IMR-90 (cell line): ENCODE measurements around the gene IFRD2. TPM values are rescaled to one million over a fixed set of nuclear protein-coding genes. Genes with fewer than 3 reads are reported as not detected.

Experiments
- ATAC-seq: fragments of 200-7000 bp; cut with Tn5 transposase; 2 replicates; pipeline ENCODE4 v1.9.1; 2020; ENCODE audit warnings: low read depth, mild to moderate bottlenecking, moderate library complexity
- BruUV-seq: library from RNA; stranded (reverse); fragments of 400-500 nt; replicated peaks from 2 replicates; lab custom pipeline; 2021; lab: Mats Ljungman, UMichigan
- CTCF ChIA-PET: fragments of 300-600 bp; formaldehyde crosslinking; extraction: SDS; loops from one replicate; lab custom pipeline; 2021; ENCODE audit warnings: antibody characterized with exemption; lab: Yijun Ruan, JAX
- POLR2A ChIA-PET: fragments of 300-600 bp; sonication (Branson Sonifier 250); formaldehyde crosslinking; loops from one replicate; lab custom pipeline; 2022; ENCODE audit warnings: antibody characterized with exemption; ENCODE audit not compliant: unreplicated experiment; lab: Charles Lee
- DNase-seq: peaks from one replicate; pipeline ENCODE4 v3.0.0; 2013
- H2AFZ ChIP-seq: replicated peaks from 2 replicates; pipeline ENCODE3; 2013; ENCODE audit warnings: low read length, mild to moderate bottlenecking; ENCODE audit not compliant: poor library complexity
- H2AK5ac ChIP-seq: 2 replicates; pipeline ENCODE4 v1.6.1; 2013; ENCODE audit warnings: low read depth, low read length, inconsistent platforms
- H2AK9ac ChIP-seq: replicated peaks from 2 replicates; pipeline ENCODE3; 2013; ENCODE audit warnings: mild to moderate bottlenecking, low read depth, low read length, moderate library complexity; ENCODE audit not compliant: poor library complexity
- H2BK120ac ChIP-seq: 2 replicates; pipeline ENCODE4 v1.6.1; 2013; ENCODE audit warnings: low read depth, low read length, inconsistent platforms
- H2BK15ac ChIP-seq: 3 replicates; pipeline ENCODE4 v1.6.1; 2013; ENCODE audit warnings: low read depth, low read length, inconsistent platforms
- H2BK20ac ChIP-seq: 2 replicates; pipeline ENCODE4 v1.6.1; 2013; ENCODE audit warnings: low read depth, mild to moderate bottlenecking, inconsistent platforms, low read length, moderate library complexity
- H2BK5ac ChIP-seq: 2 replicates; pipeline ENCODE4 v1.6.1; 2013; ENCODE audit warnings: mild to moderate bottlenecking, low read depth, low read length, inconsistent platforms; ENCODE audit not compliant: poor library complexity, severe bottlenecking
- H3K14ac ChIP-seq: replicated peaks from 2 replicates; pipeline ENCODE4 v1.6.1; 2013; ENCODE audit warnings: low read depth, low read length, inconsistent platforms
- H3K18ac ChIP-seq: 2 replicates; pipeline ENCODE4 v1.6.1; 2013; ENCODE audit warnings: low read depth, low read length, control low read depth
- H3K23ac ChIP-seq: 2 replicates; pipeline ENCODE4 v1.6.1; 2013; ENCODE audit warnings: low read depth, low read length, inconsistent platforms
- H3K27ac ChIP-seq: 2 replicates; pipeline ENCODE4 v1.5.1; 2013; ENCODE audit warnings: mild to moderate bottlenecking, control low read depth, low read length; ENCODE audit not compliant: insufficient read depth
- H3K27me3 ChIP-seq: 2 replicates; pipeline ENCODE4 v1.6.1; 2013; ENCODE audit warnings: low read length; ENCODE audit not compliant: control insufficient read depth, insufficient read depth
- H3K36me3 ChIP-seq: 2 replicates; pipeline ENCODE4 v1.6.1; 2013; ENCODE audit warnings: low read length, mixed read lengths; ENCODE audit not compliant: control insufficient read depth, insufficient read depth
- H3K4ac ChIP-seq: 2 replicates; pipeline ENCODE4 v1.6.1; 2013; ENCODE audit warnings: low read depth, low read length, inconsistent platforms
- H3K4me1 ChIP-seq: 2 replicates; pipeline ENCODE4 v1.6.1; 2013; ENCODE audit warnings: low read length, mixed read lengths; ENCODE audit not compliant: control insufficient read depth, insufficient read depth
- H3K4me2 ChIP-seq: 2 replicates; pipeline ENCODE4 v1.6.1; 2013; ENCODE audit warnings: low read depth, mild to moderate bottlenecking, control low read depth, low read length, moderate library complexity
- H3K4me3 ChIP-seq: 2 replicates; pipeline ENCODE4 v1.5.1; 2013; ENCODE audit warnings: low read depth, mild to moderate bottlenecking, control low read depth, low read length, moderate library complexity; ENCODE audit not compliant: insufficient read depth
- H3K56ac ChIP-seq: 2 replicates; pipeline ENCODE4 v1.6.1; 2013; ENCODE audit warnings: low read length, inconsistent platforms; ENCODE audit not compliant: insufficient read depth; ENCODE audit errors: extremely low read depth
- H3K79me1 ChIP-seq, 2 experiments: 2 replicates each; pipeline ENCODE4 v1.6.1; 2013; ENCODE audit warnings: low read length in 2 of 2, inconsistent platforms in 1 of 2, low read depth in 1 of 2
- H3K9ac ChIP-seq: 2 replicates; pipeline ENCODE4 v1.6.1; 2013; ENCODE audit warnings: low read depth, low read length, control low read depth
- H3K9me1 ChIP-seq: 2 replicates; pipeline ENCODE4 v1.6.1; 2013; ENCODE audit warnings: low read length, inconsistent platforms; ENCODE audit not compliant: insufficient read depth
- H3K9me3 ChIP-seq: 2 replicates; pipeline ENCODE4 v1.6.1; 2013; ENCODE audit warnings: low read length; ENCODE audit not compliant: control insufficient read depth, insufficient read depth
- H4K20me1 ChIP-seq: 2 replicates; pipeline ENCODE4 v1.6.1; 2013; ENCODE audit warnings: low read length, inconsistent platforms; ENCODE audit not compliant: insufficient read depth
- H4K5ac ChIP-seq: 2 replicates; pipeline ENCODE4 v1.6.1; 2013; ENCODE audit warnings: mild to moderate bottlenecking, low read depth, low read length, control low read depth
- H4K8ac ChIP-seq, 2 experiments: 2 replicates each; pipeline ENCODE4 v1.6.1; 2013; ENCODE audit warnings: low read depth in 2 of 2, low read length in 2 of 2, control low read depth in 1 of 2, inconsistent platforms in 1 of 2
- H4K91ac ChIP-seq: 2 replicates; pipeline ENCODE4 v1.6.1; 2013; ENCODE audit warnings: low read depth, low read length, inconsistent platforms; ENCODE audit not compliant: insufficient read depth
- FOS ChIP-seq: fragments of 150-350 bp; IDR thresholded peaks from 2 replicates; pipeline ENCODE4 v1.6.1; 2016; ENCODE audit warnings: low read depth, low read length
- MAFK ChIP-seq: IDR thresholded peaks from 2 replicates; pipeline ENCODE4 v1.6.1; 2012; ENCODE audit warnings: low read depth, low read length, improper control_type of control experiment
- WGBS, 2 experiments: methylation state at CpG; one replicate each; pipeline versions ENCODE4 v1.1.5 to v1.1.7; 2013; ENCODE audit warnings: missing lambda C conversion rate in 2 of 2; ENCODE audit not compliant: insufficient read length in 1 of 2; ENCODE audit errors: extremely low coverage in 2 of 2; 5-methylcytosine and 5-hydroxymethylcytosine counted together
- dilution Hi-C: fragments of 300-500 bp; cut with HindIII; formaldehyde crosslinking; loops from one replicate; pipeline ENCODE4 v1.14.3; 2018; ENCODE audit warnings: low sequenced_read_pairs; ENCODE audit not compliant: unreplicated experiment
- in situ Hi-C: fragments of 300-500 bp; cut with MboI; formaldehyde crosslinking; loops from 3 replicates; pipeline ENCODE4 v1.14.3; 2019; ENCODE audit warnings: low sequenced_read_pairs, inconsistent platforms, mixed read lengths
- intact Hi-C: fragments of 100-400 bp; cut with micrococcal nuclease; formaldehyde crosslinking; loops from 2 replicates; pipeline ENCODE4 v1.10.0; 2022
- polyA plus RNA-seq, 3 experiments: library from polyadenylated mRNA; depleted of rRNA; stranded (reverse); fragments of >200 nt; gene quantifications; 2 replicates each; pipeline ENCODE4 v1.2.3, GENCODE V29; 2012; ENCODE audit warnings: low replicate concordance in 1 of 3
- total RNA-seq: library from RNA; depleted of rRNA; stranded (reverse); fragments of >200 nt; gene quantifications from 2 replicates; pipeline ENCODE4 v1.2.3, GENCODE V29; 2012
- TF ChIP-seq, protein P1 (sequence below): fragments of 150-350 bp; IDR thresholded peaks from 2 replicates; pipeline ENCODE4 v1.6.1; 2017; ENCODE audit warnings: mild to moderate bottlenecking, antibody characterized with exemption, low read length, low read depth
- TF ChIP-seq, protein P2 (sequence below): conservative IDR thresholded peaks from 2 replicates; pipeline ENCODE4 v1.5.1; 2012; ENCODE audit warnings: mild to moderate bottlenecking, low read depth, low read length, improper control_type of control experiment

The IFRD2 gene
- total and polyA plus RNA-seq, 2 of the 4 experiments (the other 2 are of a cell fraction): 52.7 to 79.1 TPM

DNA sequence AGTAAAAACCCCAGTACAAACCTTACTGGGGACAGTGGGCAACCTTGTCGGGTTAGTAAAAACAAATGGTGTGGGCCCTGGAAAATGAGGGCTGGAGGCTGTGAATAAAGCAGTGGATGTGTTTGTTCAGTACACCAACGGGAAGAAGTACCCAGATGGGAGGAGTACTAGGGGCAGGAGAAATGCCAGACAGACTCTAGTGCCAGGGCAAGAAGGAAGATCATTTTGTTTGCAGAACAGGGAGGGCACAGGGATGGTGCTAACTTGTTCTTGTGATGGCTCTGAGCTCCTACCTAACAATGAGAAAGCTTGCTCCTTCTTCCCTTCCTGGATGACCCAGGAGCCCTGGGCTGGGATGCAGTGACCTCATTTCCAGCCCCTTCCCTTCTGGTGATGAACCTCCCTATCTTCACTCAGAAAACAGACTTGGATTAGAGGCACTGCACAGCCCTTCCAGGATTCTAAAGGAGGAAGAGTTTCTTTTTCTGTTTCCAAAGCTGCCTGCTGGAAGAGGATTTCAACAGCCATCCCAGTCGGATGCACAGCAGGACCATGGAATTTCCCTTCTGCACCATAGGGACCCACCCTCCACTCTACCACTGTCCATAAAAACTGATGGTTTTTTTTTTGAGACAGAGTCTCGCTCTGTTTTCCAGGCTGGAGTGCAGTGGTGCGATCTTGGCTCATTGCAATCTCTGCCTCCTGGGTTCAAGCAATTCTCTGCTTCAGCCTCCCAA is 42.3 kb upstream of the IFRD2 start:
- Histone ChIP-seq H2BK15ac (no peak overlapping the region), H4K20me1 (peaks cover 51% of the 10 kb centered on the region), H3K4me1 (peaks cover 19% of the 10 kb centered on the region), H3K4me2 (peak overlapping the region; percentile 48), H2AK9ac (no peak overlapping the region), H4K8ac (peak overlapping the region in 1 of 2 experiments; percentile 15; a peak in 1 of 4 replicates), H3K27me3 (no peaks in the 10 kb centered on the region), H3K18ac (no peak overlapping the region), H2BK5ac (no peak overlapping the region), H3K23ac (peak overlapping the region; percentile 86), H2AK5ac (no peak overlapping the region), H3K14ac (0 out of 2 replicates have a peak overlapping the region, but pooled peaks have one; percentile 14), H2AFZ (no peak overlapping the region), H3K4me3 (no peak overlapping the region), H3K79me1 (peaks cover 39 to 68% of the 10 kb centered on the region in 2 experiments), H3K56ac (no peak overlapping the region), H3K36me3 (peaks cover 29% of the 10 kb centered on the region), H3K27ac (no peak overlapping the region), H3K4ac (peak overlapping the region; percentile 1), H3K9ac (peak overlapping the region; percentile 17), H2BK20ac (no peak overlapping the region), H2BK120ac (no peak overlapping the region), H4K5ac (no peak overlapping the region), H3K9me3 (no peaks in the 10 kb centered on the region), H4K91ac (no peak overlapping the region), H3K9me1 (peaks cover 23% of the 10 kb centered on the region)
- ATAC-seq (no peak), DNase-seq (no peak)
- dilution Hi-C loops: no loop called here
- no TSS peak for BruUV-seq
- TF ChIP-seq, protein P1, sequence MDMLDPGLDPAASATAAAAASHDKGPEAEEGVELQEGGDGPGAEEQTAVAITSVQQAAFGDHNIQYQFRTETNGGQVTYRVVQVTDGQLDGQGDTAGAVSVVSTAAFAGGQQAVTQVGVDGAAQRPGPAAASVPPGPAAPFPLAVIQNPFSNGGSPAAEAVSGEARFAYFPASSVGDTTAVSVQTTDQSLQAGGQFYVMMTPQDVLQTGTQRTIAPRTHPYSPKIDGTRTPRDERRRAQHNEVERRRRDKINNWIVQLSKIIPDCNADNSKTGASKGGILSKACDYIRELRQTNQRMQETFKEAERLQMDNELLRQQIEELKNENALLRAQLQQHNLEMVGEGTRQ: no peak
- TF ChIP-seq FOS (no peak), MAFK (no peak)
- TF ChIP-seq, protein P2, sequence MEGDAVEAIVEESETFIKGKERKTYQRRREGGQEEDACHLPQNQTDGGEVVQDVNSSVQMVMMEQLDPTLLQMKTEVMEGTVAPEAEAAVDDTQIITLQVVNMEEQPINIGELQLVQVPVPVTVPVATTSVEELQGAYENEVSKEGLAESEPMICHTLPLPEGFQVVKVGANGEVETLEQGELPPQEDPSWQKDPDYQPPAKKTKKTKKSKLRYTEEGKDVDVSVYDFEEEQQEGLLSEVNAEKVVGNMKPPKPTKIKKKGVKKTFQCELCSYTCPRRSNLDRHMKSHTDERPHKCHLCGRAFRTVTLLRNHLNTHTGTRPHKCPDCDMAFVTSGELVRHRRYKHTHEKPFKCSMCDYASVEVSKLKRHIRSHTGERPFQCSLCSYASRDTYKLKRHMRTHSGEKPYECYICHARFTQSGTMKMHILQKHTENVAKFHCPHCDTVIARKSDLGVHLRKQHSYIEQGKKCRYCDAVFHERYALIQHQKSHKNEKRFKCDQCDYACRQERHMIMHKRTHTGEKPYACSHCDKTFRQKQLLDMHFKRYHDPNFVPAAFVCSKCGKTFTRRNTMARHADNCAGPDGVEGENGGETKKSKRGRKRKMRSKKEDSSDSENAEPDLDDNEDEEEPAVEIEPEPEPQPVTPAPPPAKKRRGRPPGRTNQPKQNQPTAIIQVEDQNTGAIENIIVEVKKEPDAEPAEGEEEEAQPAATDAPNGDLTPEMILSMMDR: no peak
- intact Hi-C loops: no loop called here
- 92% methylated on average over 2 of the region's 5 CpGs; no CpG with 5 or more reads in 1 of the 2 experiments for WGBS, 2 experiments
- CTCF ChIA-PET: interaction anchor here (0.7 to 1.0 kb wide), 2 partner anchors 75 to 81 kb away, joined by 3 read pairs; no protein-coding TSS in a partner anchor
- in situ Hi-C loops: loop anchor here (25.0 kb wide), 3 partner anchors 1053 to 1828 kb away; partner anchors contain the start of genes ABHD14B, GPR62, MANF and PCBP4
- POLR2A ChIA-PET: no interaction called here
